Transverse colon (tissue), 4 donors: ENCODE measurements around the gene GPR34. TPM values are rescaled to one million over a fixed set of nuclear protein-coding genes. Genes with fewer than 3 reads are reported as not detected.

Source experiments
- DNase-seq: peaks from one replicate; pipeline ENCODE4 v3.0.0-alpha.2; 2019
- H3K27ac ChIP-seq, 4 donors: fragments of 200-600 bp; sonication (generic); 2 replicates each; pipeline ENCODE4 v1.5.1; 2016 to 2018; ENCODE audit warnings: inconsistent platforms in 4 of 4
- H3K27me3 ChIP-seq: fragments of 200-600 bp; sonication (generic); 2 replicates; pipeline ENCODE4 v1.5.1; 2017; ENCODE audit warnings: inconsistent platforms
- H3K36me3 ChIP-seq, 4 donors: fragments of 200-600 bp; sonication (generic); 2 replicates each; pipeline ENCODE4 v1.5.1; 2017 to 2019; ENCODE audit warnings: inconsistent platforms in 4 of 4
- H3K4me1 ChIP-seq, 4 donors: fragments of 200-600 bp; sonication (generic); 2 replicates each; pipeline ENCODE4 v1.5.1; 2017 to 2020; ENCODE audit warnings: inconsistent platforms in 4 of 4
- H3K4me3 ChIP-seq, 4 donors: fragments of 200-600 bp; sonication (generic); 1 replicate in 1 of 4; 2 replicates in 3 of 4; pipeline versions ENCODE4 v1.5.1 to v1.6.1; 2017 to 2019; ENCODE audit warnings: inconsistent platforms in 4 of 4
- H3K9me3 ChIP-seq, 2 donors: fragments of 200-600 bp; sonication (generic); 2 replicates each; pipeline ENCODE4 v1.5.1; 2017 to 2019; ENCODE audit warnings: inconsistent platforms in 2 of 2
- EP300 ChIP-seq: sonication (generic); formaldehyde crosslinking; IDR thresholded peaks from one replicate; pipeline ENCODE4 v1.6.1; 2017; ENCODE audit warnings: antibody characterized with exemption, low read depth
- POLR2A ChIP-seq: fragments of 450-650 bp; IDR thresholded peaks from one replicate; pipeline ENCODE4 v1.6.1; 2016; ENCODE audit warnings: antibody characterized with exemption, mild to moderate bottlenecking, moderate library complexity
- POLR2AphosphoS5 ChIP-seq, 3 donors: sonication (generic); formaldehyde crosslinking; IDR thresholded peaks; one replicate each; pipeline ENCODE4 v1.6.1; 2016; ENCODE audit warnings: antibody characterized with exemption in 3 of 3
- WGBS, 2 donors: methylation state at CpG; one replicate each; pipeline ENCODE4 v1.1.5; 2018; ENCODE audit warnings: low coverage in 1 of 2; 5-methylcytosine and 5-hydroxymethylcytosine counted together
- in situ Hi-C, 4 donors: fragments of 200-750 bp; cut with MboI; loops; one replicate each; pipeline versions ENCODE4 v1.15.0 to v1.15.1; 2017; ENCODE audit warnings: low sequenced_read_pairs in 3 of 4, low pct_ligation_motif_present in 1 of 4, low pct_unique_long_range_greater_than_20kb in 1 of 4
- intact Hi-C: fragments of 100-400 bp; cut with DNase I; formaldehyde crosslinking; loops from one replicate; pipeline ENCODE4 v1.15.1; 2023; ENCODE audit warnings: low total_unique reads
- total RNA-seq, 4 donors: library from RNA; depleted of rRNA; stranded (reverse); fragments of >200 nt; gene quantifications; one replicate each; pipeline ENCODE4 v1.1.0, GENCODE V29; 2016
- TF ChIP-seq, protein P1 (sequence below), 5 experiments: fragments of 200-600 bp in 3 of 5; fragments of 450-650 bp in 2 of 5; sonication (generic) in 3 of 5; IDR thresholded peaks; 1 replicate in 2 of 5; 2 replicates in 3 of 5; pipeline ENCODE4 v1.5.1; 2016 to 2017; ENCODE audit warnings: antibody characterized with exemption in 5 of 5, inconsistent platforms in 3 of 5, mild to moderate bottlenecking in 2 of 5, moderate library complexity in 1 of 5

Gene GPR34
- total RNA-seq, 4 donors from 2014 or later: 1.00 to 6.7 (median 4.3) TPM

DNA sequence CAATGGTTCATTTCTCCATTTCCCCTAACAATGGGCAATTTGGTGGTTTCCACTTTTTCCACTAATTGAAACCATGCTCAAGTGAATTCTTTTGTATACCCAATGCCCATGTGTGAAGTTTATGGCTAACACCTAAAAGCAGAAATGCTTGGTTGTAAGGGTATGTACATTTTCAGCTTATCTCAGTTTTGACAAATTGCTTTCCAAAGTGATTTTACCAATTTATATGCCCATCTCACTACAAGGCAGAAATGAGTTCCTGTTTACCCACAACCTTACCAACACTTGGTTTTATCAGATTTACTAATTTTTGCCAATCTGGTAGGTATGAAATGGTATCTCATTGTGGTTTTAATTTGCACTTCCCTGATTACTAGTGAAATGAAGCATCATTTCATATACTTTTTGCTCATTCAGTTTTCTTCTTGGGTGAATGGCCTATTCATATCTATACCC, 14.8 kb downstream of the GPR34 start:
- no peak for DNase-seq
- intact Hi-C loops (no loop called here), in situ Hi-C loops (no loop called here)
- Histone ChIP-seq H3K27ac (no peak overlapping the region), H3K4me3 (no peak overlapping the region), H3K36me3 (no peaks in the 10 kb centered on the region), H3K4me1 (no peaks in the 10 kb centered on the region), H3K27me3 (no peaks in the 10 kb centered on the region), H3K9me3 (no peaks in the 10 kb centered on the region)
- TF ChIP-seq, protein P1, sequence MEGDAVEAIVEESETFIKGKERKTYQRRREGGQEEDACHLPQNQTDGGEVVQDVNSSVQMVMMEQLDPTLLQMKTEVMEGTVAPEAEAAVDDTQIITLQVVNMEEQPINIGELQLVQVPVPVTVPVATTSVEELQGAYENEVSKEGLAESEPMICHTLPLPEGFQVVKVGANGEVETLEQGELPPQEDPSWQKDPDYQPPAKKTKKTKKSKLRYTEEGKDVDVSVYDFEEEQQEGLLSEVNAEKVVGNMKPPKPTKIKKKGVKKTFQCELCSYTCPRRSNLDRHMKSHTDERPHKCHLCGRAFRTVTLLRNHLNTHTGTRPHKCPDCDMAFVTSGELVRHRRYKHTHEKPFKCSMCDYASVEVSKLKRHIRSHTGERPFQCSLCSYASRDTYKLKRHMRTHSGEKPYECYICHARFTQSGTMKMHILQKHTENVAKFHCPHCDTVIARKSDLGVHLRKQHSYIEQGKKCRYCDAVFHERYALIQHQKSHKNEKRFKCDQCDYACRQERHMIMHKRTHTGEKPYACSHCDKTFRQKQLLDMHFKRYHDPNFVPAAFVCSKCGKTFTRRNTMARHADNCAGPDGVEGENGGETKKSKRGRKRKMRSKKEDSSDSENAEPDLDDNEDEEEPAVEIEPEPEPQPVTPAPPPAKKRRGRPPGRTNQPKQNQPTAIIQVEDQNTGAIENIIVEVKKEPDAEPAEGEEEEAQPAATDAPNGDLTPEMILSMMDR (IDR thresholded peaks at IDR 0.05): no peak
- TF ChIP-seq POLR2AphosphoS5 (IDR thresholded peaks at IDR 0.05) (no peak), EP300 (no peak)

DNA sequence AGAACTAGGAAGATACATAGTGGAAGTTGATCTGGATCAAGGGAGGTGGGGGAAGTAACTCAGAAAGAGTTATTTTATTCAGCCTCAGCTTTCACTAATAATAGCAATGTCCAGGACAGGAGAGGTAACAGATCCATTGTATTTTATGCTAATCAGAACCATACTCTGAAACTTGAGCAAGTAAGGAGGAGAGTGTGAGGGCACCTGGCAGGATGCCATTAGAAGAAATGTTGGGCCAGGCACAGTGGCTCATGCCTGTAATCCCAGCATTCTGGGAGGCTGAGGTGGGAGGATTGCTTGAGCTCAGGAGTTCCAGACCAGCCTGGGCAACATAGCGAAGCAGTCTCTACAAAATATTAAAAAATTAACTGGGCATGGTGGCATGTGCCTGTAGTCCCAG, 16.3 kb downstream of the GPR34 start:
- intact Hi-C loops (no loop called here), in situ Hi-C loops (no loop called here)
- TF ChIP-seq POLR2A (no peak), EP300 (no peak), POLR2AphosphoS5 (IDR thresholded peaks at IDR 0.05) (no peak)
- TF ChIP-seq, protein P1 (IDR thresholded peaks at IDR 0.05): no peak
- H3K9me3 ChIP-seq: no peaks in the 10 kb centered on the region
- 82% methylated on average over 1 of the region's 1 CpG; no CpG with 5 or more reads in 1 of the 2 donors for WGBS, 2 donors
- H3K4me3 ChIP-seq: no peak overlapping the region
- no peaks in the 10 kb centered on the region for H3K27me3 ChIP-seq
- H3K4me1 ChIP-seq: no peaks in the 10 kb centered on the region
- H3K27ac ChIP-seq: peak overlapping the region in 2 of 4 donors; percentile 9 to 43
- H3K36me3 ChIP-seq: no peaks in the 10 kb centered on the region
- DNase-seq: no peak

DNA sequence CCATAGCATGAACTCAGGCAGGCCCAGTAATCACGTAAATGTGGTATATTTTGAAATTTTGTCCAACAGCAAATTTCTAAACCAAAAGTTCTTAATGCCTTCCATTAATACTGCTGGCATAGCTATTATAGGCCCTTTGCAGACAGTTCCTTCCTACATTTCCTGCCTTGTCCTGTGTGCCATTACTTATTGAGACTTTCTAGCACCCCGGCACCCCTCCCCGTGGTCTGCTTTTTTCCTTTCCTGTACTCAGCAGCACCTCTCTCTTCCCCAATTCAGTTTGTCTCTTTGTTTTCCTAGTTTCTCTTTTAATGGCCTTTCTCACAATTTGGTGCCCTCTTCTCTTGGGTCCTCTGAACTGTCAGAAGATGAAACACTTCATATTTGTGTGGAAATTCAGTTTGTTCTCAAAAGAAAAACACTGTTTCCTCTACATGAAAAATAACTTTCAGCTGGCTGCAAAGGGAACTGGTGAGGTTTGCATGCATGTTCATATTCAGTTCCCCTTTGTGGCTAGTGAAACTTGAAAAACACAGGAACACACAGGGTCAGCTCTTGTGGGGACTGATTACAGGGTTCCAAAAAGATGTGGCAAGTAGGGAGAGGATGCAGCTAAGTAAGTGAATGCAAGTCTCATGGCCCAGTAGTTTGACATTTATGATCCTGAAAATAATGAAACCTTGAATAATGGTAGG, 17.1 kb downstream of the GPR34 start:
- in situ Hi-C loops: no loop called here

DNA sequence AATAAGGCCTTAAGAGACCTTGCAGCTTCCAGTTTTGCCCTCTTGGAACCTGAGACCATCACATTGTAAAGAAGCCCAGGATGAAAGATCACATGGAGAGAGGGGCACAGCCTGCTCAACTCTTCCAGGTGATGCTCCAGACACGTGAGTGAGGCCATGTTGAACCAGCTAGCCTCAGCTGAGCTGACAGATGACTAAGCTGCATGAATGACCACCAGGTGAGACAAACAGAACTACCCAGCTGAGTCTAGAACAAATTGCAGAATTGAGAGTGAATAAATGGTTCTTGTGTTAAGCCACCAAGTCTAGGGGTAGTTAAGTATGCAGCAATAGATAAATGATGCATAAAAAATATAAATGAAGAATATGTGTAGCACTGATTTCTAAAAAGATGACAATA, 18.4 kb downstream of the GPR34 start:
- Histone ChIP-seq H3K36me3 (no peaks in the 10 kb centered on the region), H3K4me1 (no peaks in the 10 kb centered on the region), H3K4me3 (no peak overlapping the region), H3K27ac (no peak overlapping the region), H3K9me3 (no peaks in the 10 kb centered on the region), H3K27me3 (no peaks in the 10 kb centered on the region)
- in situ Hi-C loops: no loop called here
- WGBS, 2 donors: 43% methylated on average over 1 of the region's 1 CpG; no CpG with 5 or more reads in 1 of the 2 donors
- no peak for DNase-seq
- TF ChIP-seq POLR2AphosphoS5 (IDR thresholded peaks at IDR 0.05) (no peak), EP300 (no peak), POLR2A (no peak)
- TF ChIP-seq, protein P1 (IDR thresholded peaks at IDR 0.05): no peak
- intact Hi-C loops: no loop called here

More for the DNA sequence above, 17.1 kb downstream of the GPR34 start:
- intact Hi-C loops: no loop called here
- no peaks in the 10 kb centered on the region for H3K9me3 ChIP-seq
- peak overlapping the region in 2 of 4 donors; percentile 9 to 43 for H3K27ac ChIP-seq
- DNase-seq: no peak
- no peaks in the 10 kb centered on the region for H3K27me3 ChIP-seq
- H3K4me1 ChIP-seq: no peaks in the 10 kb centered on the region
- H3K36me3 ChIP-seq: no peaks in the 10 kb centered on the region
- TF ChIP-seq, protein P1 (IDR thresholded peaks at IDR 0.05): no peak
- TF ChIP-seq EP300 (no peak), POLR2AphosphoS5 (IDR thresholded peaks at IDR 0.05) (no peak), POLR2A (no peak)
- no peak overlapping the region for H3K4me3 ChIP-seq
- WGBS, 2 donors: 15 to 65% methylated on average over 2 to 3 of the region's 3 CpGs
